Suprapubic skin (tissue), 4 donors: ENCODE data around the gene ABHD17A.

Experiments used
- EP300 ChIP-seq: sonication (generic); formaldehyde crosslinking; IDR thresholded peaks from one replicate; pipeline ENCODE4 v1.6.1; 2017; ENCODE audit warnings: antibody characterized with exemption
- POLR2A ChIP-seq, 2 donors: fragments of 450-650 bp; IDR thresholded peaks; one replicate each; pipeline ENCODE4 v1.6.1; 2017; ENCODE audit warnings: antibody characterized with exemption in 2 of 2, mild to moderate bottlenecking in 2 of 2, moderate library complexity in 2 of 2
- POLR2AphosphoS5 ChIP-seq, 3 donors: sonication (generic); formaldehyde crosslinking; IDR thresholded peaks; one replicate each; pipeline ENCODE4 v1.6.1; 2017; ENCODE audit warnings: antibody characterized with exemption in 3 of 3
- TF ChIP-seq, protein P1 (sequence below), 2 donors: fragments of 200-600 bp in 1 of 2; fragments of 450-650 bp in 1 of 2; sonication (generic) in 1 of 2; IDR thresholded peaks; one replicate each; pipeline ENCODE4 v1.5.1; 2016 to 2019; ENCODE audit warnings: antibody characterized with exemption in 2 of 2, mild to moderate bottlenecking in 1 of 2, moderate library complexity in 1 of 2

GRCh38 chr19:1856698-1857603 is 28.3 kb downstream of the ABHD17A start:
- TF ChIP-seq, protein P1, sequence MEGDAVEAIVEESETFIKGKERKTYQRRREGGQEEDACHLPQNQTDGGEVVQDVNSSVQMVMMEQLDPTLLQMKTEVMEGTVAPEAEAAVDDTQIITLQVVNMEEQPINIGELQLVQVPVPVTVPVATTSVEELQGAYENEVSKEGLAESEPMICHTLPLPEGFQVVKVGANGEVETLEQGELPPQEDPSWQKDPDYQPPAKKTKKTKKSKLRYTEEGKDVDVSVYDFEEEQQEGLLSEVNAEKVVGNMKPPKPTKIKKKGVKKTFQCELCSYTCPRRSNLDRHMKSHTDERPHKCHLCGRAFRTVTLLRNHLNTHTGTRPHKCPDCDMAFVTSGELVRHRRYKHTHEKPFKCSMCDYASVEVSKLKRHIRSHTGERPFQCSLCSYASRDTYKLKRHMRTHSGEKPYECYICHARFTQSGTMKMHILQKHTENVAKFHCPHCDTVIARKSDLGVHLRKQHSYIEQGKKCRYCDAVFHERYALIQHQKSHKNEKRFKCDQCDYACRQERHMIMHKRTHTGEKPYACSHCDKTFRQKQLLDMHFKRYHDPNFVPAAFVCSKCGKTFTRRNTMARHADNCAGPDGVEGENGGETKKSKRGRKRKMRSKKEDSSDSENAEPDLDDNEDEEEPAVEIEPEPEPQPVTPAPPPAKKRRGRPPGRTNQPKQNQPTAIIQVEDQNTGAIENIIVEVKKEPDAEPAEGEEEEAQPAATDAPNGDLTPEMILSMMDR (IDR thresholded peaks at IDR 0.05): no peak
- TF ChIP-seq POLR2A (IDR thresholded peaks at IDR 0.05) (no peak), POLR2AphosphoS5 (IDR thresholded peaks at IDR 0.05) (peak in 1 of 3 donors; percentile 62), EP300 (no peak)
